Mesenchymal stem cell (in vitro differentiated cells and primary cell): ENCODE data around the gene GHR.

Experiments
- DNase-seq: peaks from one replicate; pipeline ENCODE4 v3.0.0-alpha.2; 2013
- H2AFZ ChIP-seq: one replicate; pipeline ENCODE4 v1.6.1; 2013; ENCODE audit warnings: low read depth, mild to moderate bottlenecking, control low read depth, inconsistent platforms, low read length, moderate library complexity
- H2AK5ac ChIP-seq: 2 replicates; pipeline ENCODE4 v1.6.1; 2013; ENCODE audit warnings: low read length, moderate library complexity, mild to moderate bottlenecking, inconsistent platforms; ENCODE audit not compliant: severe bottlenecking
- H2BK120ac ChIP-seq: one replicate; pipeline ENCODE4 v1.6.1; 2013; ENCODE audit warnings: low read depth, mild to moderate bottlenecking, inconsistent platforms, low read length, moderate library complexity
- H2BK12ac ChIP-seq, 2 experiments: one replicate each; pipeline ENCODE4 v1.6.1; 2013; ENCODE audit warnings: inconsistent platforms in 2 of 2, low read length in 2 of 2, mild to moderate bottlenecking in 2 of 2, moderate library complexity in 2 of 2, control low read depth in 1 of 2
- H2BK15ac ChIP-seq: one replicate; pipeline ENCODE4 v1.6.1; 2013; ENCODE audit warnings: mild to moderate bottlenecking, low read depth, inconsistent platforms; ENCODE audit not compliant: poor library complexity, severe bottlenecking
- H2BK5ac ChIP-seq: 2 replicates; pipeline ENCODE4 v1.6.1; 2013; ENCODE audit warnings: low read depth, mild to moderate bottlenecking, low read length, control low read depth, inconsistent platforms; ENCODE audit not compliant: poor library complexity, severe bottlenecking
- H3K14ac ChIP-seq, 2 experiments: one replicate each; pipeline ENCODE4 v1.6.1; 2013; ENCODE audit warnings: inconsistent platforms in 2 of 2, low read length in 2 of 2, control low read depth in 1 of 2, mild to moderate bottlenecking in 1 of 2, moderate library complexity in 1 of 2
- H3K18ac ChIP-seq, 2 experiments: one replicate each; pipeline ENCODE4 v1.6.1; 2013; ENCODE audit warnings: inconsistent platforms in 2 of 2, low read length in 2 of 2, control low read depth in 1 of 2, low read depth in 1 of 2, mild to moderate bottlenecking in 1 of 2
- H3K23ac ChIP-seq, 2 experiments: one replicate each; pipeline ENCODE4 v1.6.1; 2013; ENCODE audit warnings: inconsistent platforms in 2 of 2, low read length in 2 of 2, mild to moderate bottlenecking in 2 of 2, moderate library complexity in 2 of 2, control low read depth in 1 of 2
- H3K27ac ChIP-seq: 2 replicates; pipeline ENCODE4 v1.5.1; 2013; ENCODE audit warnings: mild to moderate bottlenecking, moderate library complexity, low read length, control low read depth, inconsistent platforms; ENCODE audit not compliant: poor library complexity, severe bottlenecking
- H3K27me3 ChIP-seq, 2 experiments: 2 replicates each; pipeline versions ENCODE4 v1.6.1 to v1.7.0; 2013; ENCODE audit warnings: low read length in 2 of 2, mild to moderate bottlenecking in 2 of 2, moderate library complexity in 2 of 2, control low read depth in 1 of 2, inconsistent platforms in 1 of 2; ENCODE audit not compliant: control insufficient read depth in 1 of 2, insufficient read depth in 1 of 2
- H3K36me3 ChIP-seq, 2 experiments: 2 replicates each; pipeline versions ENCODE4 v1.6.1 to v1.7.0; 2013; ENCODE audit warnings: low read length in 2 of 2, control low read depth in 1 of 2, inconsistent platforms in 1 of 2, low read depth in 1 of 2, mild to moderate bottlenecking in 1 of 2; ENCODE audit not compliant: insufficient read depth in 2 of 2, control insufficient read depth in 1 of 2
- H3K4ac ChIP-seq, 2 experiments: one replicate each; pipeline ENCODE4 v1.6.1; 2013; ENCODE audit warnings: inconsistent platforms in 2 of 2, low read length in 2 of 2, mild to moderate bottlenecking in 2 of 2, moderate library complexity in 2 of 2, control low read depth in 1 of 2, low read depth in 1 of 2
- H3K4me1 ChIP-seq: 2 replicates; pipeline ENCODE4 v1.6.1; 2013; ENCODE audit warnings: low read depth, low read length, control low read depth; ENCODE audit not compliant: control insufficient read depth, insufficient read depth
- H3K4me2 ChIP-seq: 2 replicates; pipeline ENCODE4 v1.6.1; 2013; ENCODE audit warnings: low read length, mild to moderate bottlenecking, inconsistent platforms; ENCODE audit not compliant: poor library complexity, severe bottlenecking
- H3K4me3 ChIP-seq, 2 experiments: 2 replicates each; pipeline versions ENCODE4 v1.5.1 to v1.7.0; 2013; ENCODE audit warnings: low read length in 2 of 2, mild to moderate bottlenecking in 2 of 2, control low read depth in 1 of 2, low read depth in 1 of 2; ENCODE audit not compliant: insufficient read depth in 1 of 2
- H3K79me1 ChIP-seq: replicated peaks from 2 replicates; pipeline ENCODE4 v1.6.1; 2013; ENCODE audit warnings: mild to moderate bottlenecking, control low read depth, low read length, inconsistent platforms; ENCODE audit not compliant: poor library complexity, severe bottlenecking
- H3K9ac ChIP-seq: 2 replicates; pipeline ENCODE4 v1.7.0; 2013; ENCODE audit warnings: mild to moderate bottlenecking, low read length, moderate library complexity
- H3K9me3 ChIP-seq: 2 replicates; pipeline ENCODE4 v1.7.0; 2013; ENCODE audit warnings: mild to moderate bottlenecking, low read length; ENCODE audit not compliant: control insufficient read depth
- H4K8ac ChIP-seq: one replicate; pipeline ENCODE4 v1.6.1; 2013; ENCODE audit warnings: inconsistent platforms, mild to moderate bottlenecking, low read length, moderate library complexity
- H4K91ac ChIP-seq: one replicate; pipeline ENCODE4 v1.6.1; 2013; ENCODE audit warnings: mild to moderate bottlenecking, low read length, inconsistent platforms
- WGBS: methylation state at CpG from one replicate; pipeline ENCODE4 v1.1.7; 2013; ENCODE audit warnings: mixed read lengths; 5-methylcytosine and 5-hydroxymethylcytosine counted together

Gene GHR

GRCh38 chr5:42665857-42666256, 242.6 kb downstream of the GHR start:
- H3K18ac ChIP-seq = no peak overlapping the region
- H3K9ac ChIP-seq = no peak overlapping the region
- H3K4me2 ChIP-seq = no peak overlapping the region
- no peak overlapping the region for H3K14ac ChIP-seq
- no peak overlapping the region for H2BK5ac ChIP-seq
- H3K79me1 ChIP-seq = no peaks in the 10 kb centered on the region
- no peaks in the 10 kb centered on the region for H3K36me3 ChIP-seq
- no peaks in the 10 kb centered on the region for H3K4me1 ChIP-seq
- H3K23ac ChIP-seq = no peak overlapping the region
- no peaks in the 10 kb centered on the region for H3K9me3 ChIP-seq
- no peak overlapping the region for H3K27ac ChIP-seq
- H3K4ac ChIP-seq = no peak overlapping the region
- DNase-seq = no peak
- H3K27me3 ChIP-seq = no peaks in the 10 kb centered on the region
- no peak overlapping the region for H4K91ac ChIP-seq
- H2BK120ac ChIP-seq = no peak overlapping the region
- no peak overlapping the region for H2BK12ac ChIP-seq
- no peak overlapping the region for H2BK15ac ChIP-seq
- H3K4me3 ChIP-seq = no peak overlapping the region
- no peak overlapping the region for H2AK5ac ChIP-seq
- H2AFZ ChIP-seq = no peak overlapping the region
- no peak overlapping the region for H4K8ac ChIP-seq
- 100% methylated on average over 2 of the region's 3 CpGs for WGBS

GRCh38 chr5:42666869-42667268, 243.6 kb downstream of the GHR start:
- Histone ChIP-seq H3K9ac (no peak overlapping the region), H3K23ac (no peak overlapping the region), H3K27ac (no peak overlapping the region), H3K79me1 (no peaks in the 10 kb centered on the region), H3K27me3 (no peaks in the 10 kb centered on the region), H3K4me3 (no peak overlapping the region), H3K18ac (no peak overlapping the region), H3K4ac (no peak overlapping the region), H3K9me3 (no peaks in the 10 kb centered on the region), H3K4me2 (no peak overlapping the region), H2BK15ac (no peak overlapping the region), H2BK12ac (no peak overlapping the region), H3K4me1 (no peaks in the 10 kb centered on the region), H2BK120ac (no peak overlapping the region), H3K36me3 (no peaks in the 10 kb centered on the region), H2BK5ac (no peak overlapping the region), H3K14ac (no peak overlapping the region), H2AK5ac (no peak overlapping the region), H2AFZ (no peak overlapping the region), H4K91ac (no peak overlapping the region), H4K8ac (no peak overlapping the region)
- WGBS = 84% methylated on average over 3 of the region's 3 CpGs
- no peak for DNase-seq

GRCh38 chr5:42668254-42668653, 245.0 kb downstream of the GHR start:
- Histone ChIP-seq H3K36me3 (no peaks in the 10 kb centered on the region), H3K4me1 (no peaks in the 10 kb centered on the region), H4K91ac (no peak overlapping the region), H2BK15ac (no peak overlapping the region), H3K79me1 (no peaks in the 10 kb centered on the region), H2AFZ (no peak overlapping the region), H3K14ac (no peak overlapping the region), H3K4ac (no peak overlapping the region), H3K9me3 (peaks cover 8% of the 10 kb centered on the region), H3K18ac (no peak overlapping the region), H2BK120ac (no peak overlapping the region), H4K8ac (no peak overlapping the region), H3K4me3 (no peak overlapping the region), H3K9ac (no peak overlapping the region), H3K4me2 (no peak overlapping the region), H2BK5ac (no peak overlapping the region), H3K27ac (no peak overlapping the region), H3K27me3 (no peaks in the 10 kb centered on the region), H3K23ac (no peak overlapping the region), H2AK5ac (no peak overlapping the region), H2BK12ac (no peak overlapping the region)
- no CpG with 5 or more reads among the region's 2 CpGs for WGBS
- DNase-seq = no peak

- no peak overlapping the region for H4K8ac ChIP-seq
- H3K4ac ChIP-seq = no peak overlapping the region
- DNase-seq = no peak
- H3K27me3 ChIP-seq = no peaks in the 10 kb centered on the region
- no peak overlapping the region for H3K14ac ChIP-seq
- no peak overlapping the region for H3K9ac ChIP-seq
- no peaks in the 10 kb centered on the region for H3K79me1 ChIP-seq
- H2AFZ ChIP-seq = no peak overlapping the region
- H4K91ac ChIP-seq = no peak overlapping the region
- 71% methylated on average over 2 of the region's 4 CpGs for WGBS
- no peak overlapping the region for H3K4me3 ChIP-seq
- H2AK5ac ChIP-seq = no peak overlapping the region
- H3K27ac ChIP-seq = no peak overlapping the region
- no peak overlapping the region for H3K18ac ChIP-seq
- H3K4me2 ChIP-seq = no peak overlapping the region
- peaks cover 16% of the 10 kb centered on the region for H3K9me3 ChIP-seq
- no peak overlapping the region for H2BK15ac ChIP-seq
- H2BK5ac ChIP-seq = no peak overlapping the region
- H3K23ac ChIP-seq = no peak overlapping the region
- no peak overlapping the region for H2BK12ac ChIP-seq
- H2BK120ac ChIP-seq = no peak overlapping the region
- no peaks in the 10 kb centered on the region for H3K4me1 ChIP-seq
- H3K36me3 ChIP-seq = no peaks in the 10 kb centered on the region
These were observed 249.7 kb downstream of the GHR start for GRCh38 chr5:42672925-42673324.
